NCI-H1048 (cell line): ENCODE results near the gene COX7A2L.
"Not testable (repeated sequence)": the region's sequence is repeated elsewhere in the genome, so short reads cannot be mapped to it uniquely, and the experiment has no call there.

Experiments
- DNase-seq: peaks from one replicate; lab custom pipeline; 2025; lab: John Stamatoyannopoulos, UW

Gene COX7A2L

DNA sequence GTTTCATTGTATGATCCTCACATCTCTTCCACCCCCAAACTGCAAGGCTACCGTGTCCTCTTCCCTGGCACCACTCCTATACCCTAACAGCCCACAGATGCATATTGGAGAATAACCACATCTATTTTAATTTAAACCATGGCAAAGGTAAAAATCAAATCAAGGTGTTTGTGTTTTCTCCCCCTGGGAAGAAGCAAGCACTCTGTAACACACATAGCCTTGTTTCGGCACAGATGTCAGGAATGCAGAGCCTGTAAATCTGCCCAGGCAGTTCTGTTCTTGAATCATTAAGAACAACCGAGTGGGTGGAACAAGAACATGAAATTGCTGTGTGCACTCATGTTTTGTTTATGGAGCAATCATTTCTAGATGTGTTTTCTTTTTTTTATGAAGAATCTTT is 6.8 kb upstream of the COX7A2L start:
- DNase-seq = no peak

DNA sequence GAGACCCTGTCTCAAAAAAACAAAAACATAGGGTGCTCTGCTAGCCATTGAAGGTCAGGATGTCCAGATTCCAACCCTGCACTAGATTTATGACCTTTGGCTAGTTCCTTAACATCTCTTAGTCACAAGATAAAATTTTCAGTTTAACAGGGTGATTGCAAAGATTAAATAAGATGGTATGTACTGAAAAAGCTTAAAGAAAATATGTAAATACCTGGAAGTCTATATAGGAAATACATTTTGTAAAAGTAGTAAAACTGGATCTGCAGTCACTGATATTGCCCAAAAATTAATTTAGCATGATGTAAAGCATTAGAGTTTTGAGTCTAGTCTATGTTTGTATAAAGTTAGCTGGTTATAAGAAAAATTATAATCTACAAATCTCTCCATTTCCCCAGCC is 5.4 kb upstream of the COX7A2L start:
- DNase-seq = no peak

DNA sequence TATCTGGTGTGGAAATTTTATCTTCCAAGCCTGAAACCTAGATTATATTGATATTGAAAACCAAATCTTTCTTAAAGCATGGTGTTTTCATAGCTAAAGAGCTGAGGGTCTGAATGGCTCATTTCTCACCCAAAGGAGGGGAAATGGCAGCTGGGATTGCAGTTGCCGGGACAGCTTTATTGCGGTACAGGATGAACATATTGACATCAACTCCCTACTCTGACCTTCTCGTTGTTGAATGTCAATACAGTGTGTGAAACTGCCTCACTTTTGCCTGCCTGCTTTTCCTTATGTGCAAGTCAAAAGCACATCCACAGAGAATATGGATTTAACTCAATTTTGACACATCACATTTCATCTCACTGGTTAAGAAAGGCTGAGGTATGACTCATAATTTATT is 3.6 kb upstream of the COX7A2L start:
- DNase-seq = no peak

DNA sequence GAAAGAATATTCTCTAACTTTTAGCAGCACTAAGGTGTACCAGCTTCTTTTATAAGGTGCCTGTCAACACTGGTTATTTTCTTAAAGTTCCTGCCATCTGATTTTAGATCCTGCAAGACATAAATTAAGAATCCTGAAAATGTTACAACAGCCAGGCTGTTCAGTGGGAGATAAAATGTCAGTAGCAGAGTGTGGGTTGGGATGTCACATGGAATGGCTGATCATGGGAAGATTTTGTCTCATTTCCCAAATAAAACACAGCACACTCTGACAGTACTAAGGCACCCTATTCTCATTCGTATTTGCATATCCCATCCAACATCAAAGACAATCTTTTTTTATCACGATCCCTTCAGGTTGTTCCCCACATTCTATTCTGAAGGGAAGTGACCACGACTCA is 2.4 kb upstream of the COX7A2L start:
- DNase-seq = no peak

DNA sequence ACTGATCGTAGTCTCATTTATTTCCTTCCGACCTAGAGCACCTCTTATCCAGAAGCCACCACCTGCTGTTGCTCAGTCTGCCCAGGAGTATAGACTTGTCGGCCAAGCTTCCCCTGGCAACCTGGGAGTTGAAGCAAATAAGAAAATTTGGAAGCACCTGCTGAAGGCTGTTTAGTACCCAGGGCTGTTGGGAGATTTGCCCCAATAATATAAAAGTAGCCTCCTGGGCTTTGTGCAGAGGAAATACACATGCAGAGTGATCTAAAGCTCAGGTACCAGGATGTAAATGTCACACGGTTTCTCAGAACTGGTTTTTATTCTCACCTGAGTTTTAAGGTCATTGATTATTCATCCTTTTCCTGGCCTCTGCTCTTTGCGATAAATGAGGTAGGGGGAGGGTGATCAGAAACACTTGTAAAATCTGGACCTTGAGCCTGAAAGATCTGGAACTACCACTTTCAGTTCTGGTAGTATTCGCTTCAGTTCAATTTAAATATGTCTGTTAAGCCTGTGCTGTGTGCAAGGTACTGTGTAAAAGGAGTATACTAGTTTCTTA is 789 bp upstream of the COX7A2L start:
- DNase-seq = no peak

DNA sequence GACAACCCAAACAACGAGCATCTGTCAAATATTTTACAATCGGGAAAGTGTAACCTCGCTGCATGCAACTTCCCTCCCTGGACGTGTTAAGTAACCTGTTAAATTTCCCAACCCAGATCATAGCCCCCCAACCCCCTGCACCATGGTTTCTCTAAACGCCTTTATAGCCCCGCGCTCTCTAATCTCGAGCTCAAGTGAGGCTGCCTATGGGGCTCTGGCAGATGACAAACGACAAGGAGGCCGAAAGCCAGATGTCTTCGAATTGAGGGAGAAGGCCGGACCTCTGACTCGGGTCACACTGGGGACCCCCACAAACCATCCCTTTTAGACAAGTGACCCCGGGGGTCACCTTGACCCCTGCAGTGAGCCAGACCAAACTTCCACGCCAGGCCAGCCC is 526 bp downstream of the COX7A2L start:
- no peak for DNase-seq

DNA sequence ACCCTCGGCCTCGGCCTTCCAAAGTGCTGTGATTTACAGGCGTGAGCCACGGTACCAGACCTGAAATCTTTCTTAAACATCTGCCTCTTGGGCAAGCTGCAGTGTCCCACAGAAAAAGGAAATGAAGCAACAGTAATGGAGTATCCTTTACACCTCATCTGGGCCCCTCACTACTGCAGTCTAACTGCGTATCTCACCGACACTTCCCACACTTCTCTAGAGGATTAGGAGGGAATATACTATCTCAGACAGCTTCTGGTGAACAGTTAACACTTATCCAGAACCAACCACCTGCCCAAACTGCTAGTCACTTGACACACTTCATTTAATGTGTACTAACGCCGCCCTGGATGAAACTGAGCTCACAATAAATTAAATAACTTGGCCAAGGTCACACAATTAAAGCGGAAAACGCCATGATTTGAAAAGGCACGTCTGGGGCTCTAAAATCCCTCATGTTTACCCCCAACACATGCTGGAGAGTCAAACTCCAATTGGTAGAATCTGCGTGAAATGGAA is 993 bp downstream of the COX7A2L start:
- DNase-seq = no peak

DNA sequence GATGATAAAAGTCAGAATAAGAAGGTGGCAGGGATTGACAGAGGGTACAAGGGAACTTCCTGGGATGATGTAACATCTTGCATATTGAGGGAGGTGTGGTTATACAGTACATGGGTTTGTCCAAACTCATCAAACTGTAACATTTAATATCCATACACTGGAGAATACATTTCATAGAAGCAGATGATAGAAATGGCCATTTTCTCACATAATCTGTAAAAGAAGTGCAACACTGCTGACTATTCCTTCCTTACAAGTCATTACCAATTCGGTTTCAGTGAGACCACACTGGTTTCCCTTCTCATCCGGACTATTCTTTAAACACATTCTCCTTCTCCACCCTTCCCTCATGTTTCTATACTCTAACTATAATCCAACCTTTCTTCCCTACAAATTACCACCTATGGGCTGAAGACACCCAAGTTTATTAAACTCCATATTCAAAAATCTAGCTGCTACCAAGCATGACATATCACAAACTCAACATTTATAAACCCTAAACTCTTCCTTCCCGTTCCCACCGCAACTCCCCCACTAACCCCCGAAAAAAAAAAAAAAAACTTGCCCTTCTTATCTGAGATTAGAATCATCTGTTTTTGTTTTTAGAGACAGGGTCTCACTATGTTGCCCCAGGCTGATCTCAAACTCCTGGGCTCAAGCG is 1.6 kb downstream of the COX7A2L start:
- DNase-seq = no peak

DNA sequence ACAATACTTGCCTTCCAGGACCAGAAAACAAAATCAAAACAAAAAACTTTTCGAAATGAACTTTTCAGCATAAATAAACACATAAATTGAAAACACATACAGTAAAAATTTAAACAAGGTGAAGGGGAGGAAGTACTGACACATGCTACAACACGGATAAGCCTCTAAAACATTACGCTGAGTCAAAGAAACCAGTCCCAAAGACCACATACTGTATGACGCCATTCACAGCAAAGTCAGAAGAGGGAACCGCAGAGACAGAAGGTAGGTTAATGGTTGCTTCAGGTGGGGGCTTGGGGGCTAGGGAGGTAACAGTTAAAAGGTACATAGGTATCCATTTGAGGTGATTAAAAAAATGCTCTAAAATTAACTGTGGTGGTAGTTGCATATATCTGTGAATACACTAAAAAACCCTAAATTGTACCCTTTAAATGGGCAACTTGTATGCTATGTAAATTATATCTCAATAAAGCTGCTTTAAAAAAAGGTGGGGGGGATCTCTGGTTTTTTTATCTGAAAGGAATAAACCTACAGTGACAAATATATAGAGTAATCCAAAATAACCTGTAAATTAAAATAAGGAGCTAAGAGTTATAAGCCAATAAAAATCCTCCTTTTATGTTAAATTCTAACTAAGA is 7.1 kb downstream of the COX7A2L start:
- DNase-seq = no peak

DNA sequence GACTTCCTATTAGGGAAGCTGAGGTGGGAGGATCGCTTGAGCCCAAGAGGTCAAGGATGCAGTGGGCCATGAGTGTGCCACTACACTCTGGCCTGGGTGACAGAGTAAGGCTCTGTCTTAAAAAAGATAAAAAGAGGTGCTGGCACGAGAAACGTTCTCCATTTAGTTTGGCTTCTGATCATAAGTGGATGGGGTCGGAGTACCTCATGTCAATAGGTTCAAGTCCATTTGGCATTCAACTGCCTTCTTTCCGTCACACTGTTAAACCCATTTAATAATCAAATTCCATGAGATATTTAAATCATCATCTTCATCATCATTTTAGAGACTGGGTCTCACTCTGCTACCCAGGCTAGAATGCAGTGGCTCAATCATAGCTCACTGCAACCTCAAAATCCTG is 9.2 kb downstream of the COX7A2L start:
- no peak for DNase-seq

DNA sequence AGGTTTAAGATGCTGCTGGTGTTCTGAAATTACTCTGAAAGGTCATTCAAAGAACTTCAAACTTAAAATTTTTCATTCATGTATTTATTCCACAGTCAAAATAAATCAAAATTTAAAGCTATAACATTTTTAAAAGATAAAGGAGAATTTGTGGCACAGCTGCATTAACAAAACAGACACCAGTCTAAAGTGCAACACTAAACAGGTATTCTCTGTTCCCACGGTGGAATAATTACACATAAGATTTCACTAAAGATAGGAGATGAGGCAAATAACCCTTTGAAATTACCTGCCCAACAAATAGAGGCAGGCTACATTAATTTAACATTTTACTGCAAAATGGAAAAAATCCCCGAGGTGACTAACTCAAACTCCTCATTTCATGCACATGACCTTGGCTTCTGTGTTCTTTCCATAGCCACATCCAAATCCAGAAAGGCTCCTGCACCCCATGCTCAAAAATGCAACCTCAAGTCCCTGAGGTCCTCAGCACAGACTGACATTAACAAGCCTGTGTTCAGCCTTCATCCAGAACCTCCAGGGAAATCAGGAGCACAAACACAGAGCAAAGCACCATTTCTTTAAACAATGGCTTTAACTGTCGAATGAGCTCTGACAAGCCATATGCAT is 10.5 kb downstream of the COX7A2L start:
- DNase-seq = no peak

DNA sequence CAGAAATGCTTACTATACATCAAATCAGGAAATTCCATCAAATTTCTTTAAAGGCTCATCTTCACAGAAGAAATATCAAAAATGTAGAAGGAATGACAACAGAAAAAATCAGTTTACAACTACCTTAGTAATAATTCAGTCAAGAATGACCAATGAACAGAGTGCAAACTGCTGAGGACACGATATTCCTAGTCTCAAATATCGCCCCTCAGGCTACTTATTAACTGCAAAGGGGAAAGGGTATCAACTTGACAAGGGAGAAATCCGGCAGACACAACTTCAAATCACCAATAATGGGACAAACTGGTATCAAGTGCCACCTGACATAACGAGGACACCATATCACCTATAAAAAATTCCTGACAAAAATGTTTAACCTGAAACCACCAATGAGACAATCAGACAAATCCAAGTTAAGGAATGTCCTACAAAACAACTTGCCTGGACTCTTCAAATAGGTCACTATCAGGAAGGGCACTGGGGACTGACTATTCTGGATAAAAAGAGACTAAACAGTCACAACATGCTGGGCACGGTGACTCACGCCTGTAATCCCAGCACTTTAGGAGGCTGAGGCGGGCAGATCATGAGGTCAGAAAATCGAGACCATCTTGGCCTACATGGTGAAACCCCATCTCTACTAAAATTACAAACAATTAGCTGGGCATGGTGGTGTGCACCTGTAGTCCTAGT is 12.8 kb downstream of the COX7A2L start:
- DNase-seq = no peak

DNA sequence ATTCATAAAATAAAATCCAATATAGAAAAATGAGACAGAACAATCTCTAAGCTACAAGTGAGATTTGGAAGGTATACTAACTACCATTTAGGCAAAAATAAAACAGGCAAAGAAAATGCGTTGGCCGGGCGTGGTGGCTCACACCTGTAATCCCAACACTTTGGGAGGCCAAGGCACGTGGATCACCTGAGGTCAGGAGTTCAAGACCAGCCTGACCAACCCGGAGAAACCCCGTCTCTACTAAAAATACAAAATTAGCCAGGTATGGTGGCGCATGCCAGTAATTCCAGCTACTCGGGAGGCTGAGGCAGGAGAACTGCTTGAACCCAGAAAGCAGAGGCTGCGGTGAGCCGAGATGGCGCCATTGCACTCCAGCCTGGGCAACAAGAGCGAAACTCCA is 13.5 kb downstream of the COX7A2L start:
- DNase-seq = not testable (repeated sequence)

DNA sequence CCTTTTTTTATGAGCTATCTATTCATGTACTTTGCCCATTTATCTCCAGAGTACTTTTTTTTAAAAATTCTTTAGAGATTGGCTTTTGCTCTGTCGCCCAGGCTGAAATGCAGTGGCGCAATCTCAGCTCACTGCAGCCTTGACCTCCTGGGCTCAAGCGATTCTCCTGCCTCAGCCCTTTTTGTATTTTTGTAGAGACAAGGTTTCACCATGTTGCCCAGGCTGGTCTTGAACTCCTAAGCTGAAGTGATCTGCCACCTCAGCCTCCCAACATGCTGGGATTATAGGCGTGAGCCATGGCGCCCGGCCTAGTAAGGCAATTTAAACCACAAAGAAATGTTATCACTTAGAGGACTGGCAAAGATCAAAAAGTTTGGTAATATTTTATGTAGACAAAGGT is 14.2 kb downstream of the COX7A2L start:
- DNase-seq = not testable (repeated sequence)

DNA sequence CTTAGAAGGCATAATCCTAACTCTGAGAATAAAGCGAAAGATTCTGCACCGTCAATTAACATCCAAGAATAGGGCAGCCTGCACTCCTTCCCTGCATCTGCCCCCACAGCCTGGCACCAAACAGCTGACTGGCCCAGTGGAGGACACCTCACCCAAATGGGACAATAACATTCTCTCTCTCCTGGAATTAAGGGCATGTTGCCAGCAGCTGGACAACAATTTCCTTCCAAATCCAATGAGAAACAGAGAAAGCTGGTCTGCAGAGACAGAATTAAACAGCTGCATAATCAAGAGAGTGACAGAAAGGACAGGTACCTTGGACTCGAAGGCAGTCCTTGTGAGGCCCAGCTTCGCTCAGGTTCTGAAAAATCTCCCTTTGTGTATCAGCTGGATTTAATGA is 15.0 kb downstream of the COX7A2L start:
- no peak for DNase-seq

DNA sequence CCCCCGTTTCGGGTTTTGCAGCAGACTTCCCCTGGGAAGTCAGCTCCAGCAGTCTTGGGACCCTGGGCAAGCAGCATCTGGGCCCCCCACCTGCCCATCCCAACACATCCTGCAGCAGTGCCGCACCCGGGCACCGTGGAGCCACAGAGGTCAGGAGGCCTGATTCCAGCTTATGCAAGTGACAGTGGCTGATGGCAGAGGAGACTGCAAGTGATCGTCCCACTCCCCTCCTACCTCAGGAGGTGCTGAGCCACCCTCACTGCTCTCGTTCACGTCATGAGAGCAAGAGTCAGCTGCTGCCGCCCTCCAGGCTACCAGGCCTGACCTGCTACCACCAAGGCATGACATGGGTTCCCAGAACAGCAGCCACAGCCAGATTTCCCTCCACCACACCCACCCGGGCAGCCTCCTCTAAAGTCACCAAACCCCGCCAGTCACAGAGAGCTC is 18.2 kb downstream of the COX7A2L start:
- no peak for DNase-seq

DNA sequence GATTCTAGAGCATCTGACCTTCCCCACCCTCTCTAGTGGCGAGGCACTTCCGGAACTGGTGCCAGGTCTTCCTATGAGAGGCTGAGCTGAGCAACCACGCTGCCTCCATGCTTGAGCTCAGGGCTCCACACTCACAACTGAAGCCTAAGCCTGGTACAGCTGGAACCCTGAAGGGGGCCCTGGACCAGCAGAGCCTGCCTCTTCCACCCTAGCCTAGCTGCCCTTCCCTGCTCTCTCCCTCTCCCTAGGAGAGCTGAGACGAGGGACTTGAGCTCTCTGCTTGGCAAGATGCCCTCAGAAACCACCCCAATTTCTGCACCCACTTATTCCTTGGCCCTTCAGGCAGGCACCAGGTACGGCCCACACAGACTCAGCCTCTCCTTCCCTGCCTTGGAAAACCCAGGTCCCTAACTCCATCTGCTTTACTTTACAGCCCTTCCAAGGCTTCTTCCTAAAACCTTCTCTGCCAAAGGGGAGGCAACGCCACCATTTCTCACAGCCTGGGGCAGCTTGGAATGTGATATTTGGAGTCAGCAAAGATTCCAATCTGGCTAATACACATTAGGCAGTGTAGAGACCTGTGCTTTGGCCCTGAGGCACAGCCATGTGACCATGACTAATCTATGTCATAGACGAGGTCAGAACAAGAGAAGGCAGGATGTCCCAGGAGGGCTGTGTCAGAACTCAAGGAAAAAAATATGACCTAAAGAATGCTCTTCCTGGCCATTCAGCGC is 18.8 kb downstream of the COX7A2L start:
- DNase-seq = no peak

DNA sequence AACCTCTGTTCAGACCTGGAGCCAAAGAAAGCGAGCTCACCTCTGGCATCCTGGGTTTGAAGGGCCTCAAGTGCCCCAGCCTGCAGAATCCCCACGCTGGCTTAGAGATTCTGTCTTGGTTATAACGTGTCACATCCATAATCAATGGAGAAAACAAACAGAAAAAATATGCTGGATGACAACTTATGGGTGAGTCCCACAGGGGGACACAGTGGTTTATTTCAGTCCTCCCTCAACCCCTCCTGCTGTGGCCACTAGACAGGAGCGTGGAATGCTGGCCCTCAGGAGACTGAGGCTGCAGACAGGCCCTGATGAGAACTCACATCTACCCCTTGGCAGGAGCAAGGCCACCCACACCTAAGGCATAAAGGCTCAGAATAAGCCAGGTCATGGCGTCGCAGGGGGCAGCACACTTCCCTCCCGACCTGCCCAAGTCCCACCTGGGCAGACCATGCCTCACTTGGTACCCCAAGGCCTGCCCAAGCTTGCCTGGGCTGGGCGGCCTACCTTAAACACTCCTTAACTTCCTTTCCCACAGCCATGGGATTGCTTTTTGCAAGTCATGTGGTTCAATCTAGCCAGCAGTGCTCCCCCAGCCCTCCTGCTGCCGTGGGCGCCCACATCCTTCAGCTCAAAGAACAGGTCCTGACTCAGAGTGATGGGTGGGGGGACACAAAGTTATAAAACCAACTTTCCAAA is 19.9 kb downstream of the COX7A2L start:
- no peak for DNase-seq

DNA sequence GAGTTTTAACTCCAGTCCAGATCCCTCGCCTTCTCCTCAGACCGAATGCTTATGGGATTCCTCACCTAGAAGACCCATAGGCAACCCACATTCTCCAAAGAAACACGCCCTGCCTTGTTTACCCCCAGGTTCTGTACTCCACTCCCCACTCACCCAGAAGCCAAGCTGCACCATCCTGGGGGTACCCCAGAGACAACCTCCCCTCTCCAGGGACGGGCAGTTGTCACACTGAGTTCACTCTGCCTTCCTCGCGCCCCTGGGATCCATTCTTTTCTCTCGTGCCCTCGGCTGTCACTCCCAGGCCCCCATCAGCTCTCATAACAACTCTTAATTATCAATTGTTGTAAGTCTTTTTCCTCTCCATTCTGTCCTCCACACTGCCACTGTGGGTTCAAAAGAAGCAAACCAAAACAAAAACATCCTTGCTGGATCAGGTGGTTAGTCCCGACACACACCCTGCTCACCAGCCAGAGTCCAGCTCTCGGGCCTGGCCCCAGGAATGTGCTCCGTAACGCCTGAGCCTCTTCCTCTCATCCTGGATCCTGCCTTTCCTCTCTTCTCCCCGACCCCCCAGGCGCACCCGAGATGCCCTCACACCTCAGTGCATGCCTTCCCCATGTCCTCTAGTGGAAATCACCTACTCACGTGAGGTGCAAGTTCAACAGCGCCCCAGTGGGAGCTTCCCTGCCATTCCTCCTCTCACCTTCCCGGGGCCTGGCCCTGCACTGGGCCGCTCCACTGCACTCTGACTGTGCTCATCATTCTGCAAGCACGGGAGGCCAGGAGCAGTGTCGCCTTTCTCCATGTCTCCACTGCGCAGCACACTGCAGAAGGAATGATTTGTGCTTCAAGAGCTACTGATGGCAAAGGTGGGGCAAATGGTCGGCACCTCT is 20.7 kb downstream of the COX7A2L start:
- no peak for DNase-seq
